GM19468 (cell line): ENCODE data around the gene IRAK1.
A peak's percentile ranks its signal among the peaks of the same experiment; 100 is the strongest.
"Not testable (repeated sequence)": the region's sequence is repeated elsewhere in the genome, so short reads cannot be mapped to it uniquely, and the experiment has no call there.

Experiments used
- ATAC-seq: cut with Tn5 transposase; IDR thresholded peaks from one replicate; pipeline ENCODE4 v1.9.1; 2021; ENCODE audit warnings: mild to moderate bottlenecking, moderate library complexity, moderate number of reproducible peaks; ENCODE audit not compliant: unreplicated experiment; ENCODE audit errors: extremely low read depth

The IRAK1 gene

GRCh38 chrX:154004315-154004714 lies 15.4 kb downstream of the IRAK1 start:
- ATAC-seq: no peak

- no peak for ATAC-seq
These were observed 17.4 kb downstream of the IRAK1 start for GRCh38 chrX:154002215-154002719.

GRCh38 chrX:154000051-154000450 lies 19.7 kb downstream of the IRAK1 start:
- ATAC-seq: no peak

- ATAC-seq: no peak
These were observed 20.2 kb downstream of the IRAK1 start for GRCh38 chrX:153999359-154000037.

- ATAC-seq: no peak
These were observed 24.2 kb downstream of the IRAK1 start for GRCh38 chrX:153995504-153995903.

GRCh38 chrX:153994398-153994797 lies 25.3 kb downstream of the IRAK1 start:
- not testable (repeated sequence) for ATAC-seq

GRCh38 chrX:153993978-153994377 lies 25.7 kb downstream of the IRAK1 start:
- no peak for ATAC-seq

- ATAC-seq: no peak
These were observed 26.6 kb downstream of the IRAK1 start for GRCh38 chrX:153993079-153993478.

GRCh38 chrX:153992180-153992579 lies 27.5 kb downstream of the IRAK1 start:
- no peak for ATAC-seq

GRCh38 chrX:153991013-153991580 lies 28.6 kb downstream of the IRAK1 start:
- ATAC-seq: no peak

- no peak for ATAC-seq
These were observed 29.6 kb downstream of the IRAK1 start for GRCh38 chrX:153989973-153990655.

GRCh38 chrX:153988493-153988892 lies 31.2 kb downstream of the IRAK1 start:
- ATAC-seq: no peak

- ATAC-seq: no peak
These were observed 35.1 kb downstream of the IRAK1 start for GRCh38 chrX:153984351-153985178.

GRCh38 chrX:153983321-153983801 lies 36.3 kb downstream of the IRAK1 start:
- no peak for ATAC-seq

GRCh38 chrX:153981771-153982533 lies 37.8 kb downstream of the IRAK1 start:
- ATAC-seq: no peak

- ATAC-seq: no peak
These were observed 38.5 kb downstream of the IRAK1 start for GRCh38 chrX:153981231-153981630.

- ATAC-seq: peak; percentile 42
These were observed 39.3 kb downstream of the IRAK1 start for GRCh38 chrX:153980394-153980793.

GRCh38 chrX:153974726-153975286 lies 44.9 kb downstream of the IRAK1 start:
- no peak for ATAC-seq

- no peak for ATAC-seq
These were observed 45.5 kb downstream of the IRAK1 start for GRCh38 chrX:153974003-153974725.
